Neural cell (in vitro differentiated cells): Measurements from ENCODE around the gene CBX3.

Experiments used
- CTCF ChIP-seq: fragments of 450-650 bp; IDR thresholded peaks from 2 replicates; pipeline ENCODE4 v1.5.1; 2014; ENCODE audit warnings: antibody characterized with exemption, mild to moderate bottlenecking, moderate library complexity; ENCODE audit not compliant: poor library complexity, severe bottlenecking
- RAD21 ChIP-seq: fragments of 450-650 bp; conservative IDR thresholded peaks from 2 replicates; pipeline ENCODE4 v1.6.1; 2014; ENCODE audit warnings: antibody characterized with exemption, mild to moderate bottlenecking, moderate library complexity

- no peak for TF ChIP-seq CTCF
- TF ChIP-seq RAD21: no peak
Measured at GRCh38 chr7:26208040-26208439, 6.5 kb downstream of the CBX3 start.
